Measurements from ENCODE around the gene ALDH3B2.

- no peak for TF ChIP-seq POLR2A (IDR thresholded peaks at IDR 0.05)
- no peak for TF ChIP-seq POLR2AphosphoS5 (IDR thresholded peaks at IDR 0.05)
- TF ChIP-seq CTCF (IDR thresholded peaks at IDR 0.05): peak in 1 of 7 experiments; percentile 9
- TF ChIP-seq EP300 (IDR thresholded peaks at IDR 0.05): no peak
Measured at GRCh38 chr11:67691149-67691548, 16.7 kb upstream of the ALDH3B2 start.

Data from stomach (tissue), 4 donors.